A673 (cell line): ENCODE results near the gene ATG14. TPM values are rescaled to one million over a fixed set of nuclear protein-coding genes. Genes with fewer than 3 reads are reported as not detected.
"Not testable (repeated sequence)": the region's sequence is repeated elsewhere in the genome, so short reads cannot be mapped to it uniquely, and the experiment has no call there.

Source experiments
- BruUV-seq: library from RNA; stranded (reverse); fragments of 400-500 nt; replicated peaks from 2 replicates; lab custom pipeline; 2021; lab: Mats Ljungman, UMichigan
- CTCF ChIA-PET: fragments of 300-600 bp; sonication (Branson Sonifier 250); formaldehyde crosslinking; loops from one replicate; lab custom pipeline; 2022; ENCODE audit warnings: antibody characterized with exemption; lab: Charles Lee
- POLR2A ChIA-PET: fragments of 300-600 bp; sonication (Branson Sonifier 250); formaldehyde crosslinking; loops from one replicate; lab custom pipeline; 2022; ENCODE audit warnings: antibody characterized with exemption; ENCODE audit not compliant: low non-redundant PET; lab: Charles Lee
- DNase-seq: peaks from one replicate; pipeline ENCODE4 v3.0.0-alpha.2; 2015; ENCODE audit warnings: low spot score
- H3K27ac ChIP-seq: fragments of 200-600 bp; sonication (generic); 2 replicates; pipeline ENCODE4 v1.5.1; 2016; ENCODE audit warnings: mixed run types, low read depth, mild to moderate bottlenecking, mixed read lengths, antibody characterized with exemption, low read length; ENCODE audit not compliant: poor library complexity, severe bottlenecking
- H3K27me3 ChIP-seq: fragments of 200-600 bp; sonication (generic); replicated peaks from 2 replicates; pipeline ENCODE4 v1.6.1; 2017; ENCODE audit warnings: mixed run types, low read depth, mild to moderate bottlenecking, mixed read lengths, antibody characterized with exemption, low read length; ENCODE audit not compliant: insufficient read depth, poor library complexity
- H3K36me3 ChIP-seq: fragments of 200-600 bp; sonication (generic); 2 replicates; pipeline ENCODE4 v1.6.1; 2016; ENCODE audit warnings: mixed run types, mild to moderate bottlenecking, mixed read lengths, antibody characterized with exemption, low read length; ENCODE audit not compliant: insufficient read depth, poor library complexity, severe bottlenecking
- H3K4me1 ChIP-seq: fragments of 200-600 bp; sonication (generic); 2 replicates; pipeline ENCODE4 v1.6.1; 2017; ENCODE audit warnings: mixed run types, mild to moderate bottlenecking, mixed read lengths, antibody characterized with exemption, low read length; ENCODE audit not compliant: insufficient read depth, poor library complexity, severe bottlenecking
- H3K4me3 ChIP-seq: fragments of 200-600 bp; sonication (generic); 2 replicates; pipeline ENCODE4 v1.5.1; 2016; ENCODE audit warnings: low read depth, mixed run types, mild to moderate bottlenecking, mixed read lengths, low read length; ENCODE audit not compliant: poor library complexity, severe bottlenecking
- H3K9me3 ChIP-seq: fragments of 200-600 bp; sonication (generic); 2 replicates; pipeline ENCODE4 v1.6.1; 2016; ENCODE audit warnings: mixed run types, low read depth, mild to moderate bottlenecking, mixed read lengths, antibody characterized with exemption, low read length; ENCODE audit not compliant: poor library complexity, severe bottlenecking
- CTCF ChIP-seq: fragments of 300-800, 200-600 bp; sonication (generic); conservative IDR thresholded peaks from 2 replicates; pipeline ENCODE4 v1.5.1; 2017; ENCODE audit warnings: low read depth, mild to moderate bottlenecking, antibody characterized with exemption, low read length, moderate library complexity, mixed read lengths
- EZH2 ChIP-seq: fragments of 200-600 bp; sonication (generic); IDR thresholded peaks from 2 replicates; pipeline ENCODE4 v1.6.1; 2017; ENCODE audit warnings: borderline replicate concordance, low read depth, mild to moderate bottlenecking, mixed read lengths, antibody characterized with exemption, low read length; ENCODE audit not compliant: poor library complexity, severe bottlenecking
- intact Hi-C: fragments of 100-400 bp; cut with micrococcal nuclease; formaldehyde crosslinking; loops from one replicate; pipeline ENCODE4 v1.10.0; 2022; ENCODE audit not compliant: unreplicated experiment
- total RNA-seq: library from RNA; stranded (reverse); gene quantifications from 2 replicates; pipeline ENCODE4 v1.2.3, GENCODE V29; 2021

Gene ATG14
- total RNA-seq, 1 experiment from 2014 or later: 10.4 TPM

- TF ChIP-seq EZH2: no peak
- TF ChIP-seq CTCF: no peak
- no peak for DNase-seq
- Histone ChIP-seq H3K27ac (no peak overlapping the region), H3K27me3 (no peaks in the 10 kb centered on the region), H3K4me1 (no peaks in the 10 kb centered on the region), H3K4me3 (no peak overlapping the region), H3K9me3 (no peaks in the 10 kb centered on the region), H3K36me3 (no peaks in the 10 kb centered on the region)
- CTCF ChIA-PET: interaction anchor here (0.6 to 1.5 kb wide), 3 partner anchors 10 to 16 kb away, joined by 5 to 12 read pairs (median 5); no protein-coding TSS in a partner anchor
- BruUV-seq: no TSS peak
- POLR2A ChIA-PET: no interaction called here
- intact Hi-C loops: no loop called here
These were observed 15.8 kb upstream of the ATG14 start for GRCh38 chr14:55427439-55427838.

GRCh38 chr14:55426891-55427290 is 15.3 kb upstream of the ATG14 start:
- Histone ChIP-seq H3K9me3 (no peaks in the 10 kb centered on the region), H3K27me3 (no peaks in the 10 kb centered on the region), H3K27ac (no peak overlapping the region), H3K36me3 (no peaks in the 10 kb centered on the region), H3K4me1 (no peaks in the 10 kb centered on the region), H3K4me3 (no peak overlapping the region)
- TF ChIP-seq EZH2: no peak
- ChIA-PET CTCF (interaction anchor here (1.5 kb wide), 1 partner anchor 10 kb away, joined by 5 read pairs; no protein-coding TSS in a partner anchor), POLR2A (no interaction called here)
- DNase-seq: no peak
- intact Hi-C loops: no loop called here
- BruUV-seq: no TSS peak

- no peak overlapping the region for H3K27ac ChIP-seq
- no peaks in the 10 kb centered on the region for H3K36me3 ChIP-seq
- no peaks in the 10 kb centered on the region for H3K4me1 ChIP-seq
- H3K9me3 ChIP-seq: no peaks in the 10 kb centered on the region
- ChIA-PET CTCF (interaction anchor here (0.5 kb wide), 1 partner anchor 22 kb away, joined by 3 read pairs; no protein-coding TSS in a partner anchor), POLR2A (no interaction called here)
- intact Hi-C loops: no loop called here
- TF ChIP-seq EZH2 (no peak), CTCF (no peak)
- BruUV-seq: no TSS peak
- no peak overlapping the region for H3K4me3 ChIP-seq
- H3K27me3 ChIP-seq: no peaks in the 10 kb centered on the region
- no peak for DNase-seq
These were observed 13.5 kb upstream of the ATG14 start for GRCh38 chr14:55425091-55425490.

- intact Hi-C loops: no loop called here
- no peak for DNase-seq
- ChIA-PET CTCF (no interaction called here), POLR2A (no interaction called here)
- Histone ChIP-seq H3K36me3 (no peaks in the 10 kb centered on the region), H3K27me3 (no peaks in the 10 kb centered on the region), H3K9me3 (no peaks in the 10 kb centered on the region), H3K27ac (no peak overlapping the region), H3K4me1 (no peaks in the 10 kb centered on the region), H3K4me3 (no peak overlapping the region)
- TF ChIP-seq CTCF (no peak), EZH2 (no peak)
- no TSS peak for BruUV-seq
These were observed 12.3 kb upstream of the ATG14 start for GRCh38 chr14:55423969-55424368.

- H3K27me3 ChIP-seq, H3K9me3 ChIP-seq, CTCF ChIA-PET, H3K4me1 ChIP-seq, H3K4me3 ChIP-seq, intact Hi-C loops, POLR2A ChIA-PET, H3K27ac ChIP-seq, DNase-seq, BruUV-seq, H3K36me3 ChIP-seq: not testable (repeated sequence)
These were observed 10.7 kb upstream of the ATG14 start for GRCh38 chr14:55422338-55422737.
